HepG2 (cell line): ENCODE measurements around the gene CLEC14A. TPM values are rescaled to one million over a fixed set of nuclear protein-coding genes. Genes with fewer than 3 reads are reported as not detected.

ENCODE experiments used
- ATAC-seq: fragments of 200-7000 bp; cut with Tn5 transposase; 3 replicates; pipeline ENCODE4 v1.9.1; 2020; ENCODE audit warnings: mild to moderate bottlenecking, moderate library complexity
- BruUV-seq: library from RNA; stranded (reverse); fragments of 400-500 nt; replicated peaks from 2 replicates; lab custom pipeline; 2021; lab: Mats Ljungman, UMichigan
- CTCF ChIA-PET: fragments of 300-600 bp; formaldehyde crosslinking; extraction: SDS; loops from one replicate; lab custom pipeline; 2021; ENCODE audit warnings: low total read pairs, inconsistent platforms, low intra/inter-chr PET ratio; lab: Yijun Ruan, JAX
- POLR2A ChIA-PET: fragments of 350-600 bp; sonication (Branson Sonifier 250); formaldehyde crosslinking; loops from one replicate; lab custom pipeline; 2020; ENCODE audit warnings: antibody characterized with exemption, inconsistent platforms; lab: Yijun Ruan, JAX
- DNase-seq: peaks from one replicate; pipeline ENCODE4 v3.0.0-alpha.2; 2015; ENCODE audit warnings: low spot score
- FAIRE-seq: peaks from 3 replicates; lab custom pipeline; 2011; peaks lifted over from hg19 to GRCh38; lab: Jason Lieb, UNC
- H2AFZ ChIP-seq: one replicate; pipeline ENCODE4 v1.6.1; 2011; ENCODE audit warnings: low read length, inconsistent platforms
- H3K27ac ChIP-seq: fragments of 300-600 bp; 3 replicates; pipeline ENCODE4 v1.8.0; 2011; ENCODE audit warnings: mixed run types, mild to moderate bottlenecking, mixed read lengths, low read length, inconsistent platforms; ENCODE audit not compliant: insufficient read depth; ENCODE audit errors: extremely low read length
- H3K27me3 ChIP-seq, 2 experiments: fragments of 200-600 bp in 1 of 2; 2 replicates in 1 of 2; 3 replicates in 1 of 2; pipeline versions ENCODE4 v1.6.0 to v1.8.0; 2011; ENCODE audit warnings: low read length in 2 of 2, mild to moderate bottlenecking in 2 of 2, moderate library complexity in 2 of 2, inconsistent platforms in 1 of 2; ENCODE audit not compliant: insufficient read depth in 2 of 2, control insufficient read depth in 1 of 2
- H3K36me3 ChIP-seq, 2 experiments: fragments of 200-600 bp in 1 of 2; replicated peaks in 1 of 2; 2 replicates in 1 of 2; 3 replicates in 1 of 2; pipeline versions ENCODE4 v1.5.1 to v1.8.0; 2011; ENCODE audit warnings: low read length in 2 of 2, inconsistent platforms in 1 of 2; ENCODE audit not compliant: insufficient read depth in 2 of 2, control insufficient read depth in 1 of 2
- H3K4me1 ChIP-seq: 2 replicates; pipeline ENCODE4 v1.5.1; 2012; ENCODE audit warnings: low read length, inconsistent platforms; ENCODE audit not compliant: insufficient read depth
- H3K4me2 ChIP-seq: 2 replicates; pipeline ENCODE4 v1.6.0; 2011; ENCODE audit warnings: low read depth, low read length, inconsistent platforms
- H3K4me3 ChIP-seq, 3 experiments: fragments of 200-600 bp in 1 of 3; sonication (generic), shearing (Covaris generic) in 1 of 3; replicated peaks in 1 of 3; 2 replicates each; pipeline ENCODE4 v1.5.1; 2011 to 2016; ENCODE audit warnings: low read length in 3 of 3, inconsistent platforms in 2 of 3, low read depth in 2 of 3, mild to moderate bottlenecking in 2 of 3, control low read depth in 1 of 3, mixed read lengths in 1 of 3; ENCODE audit not compliant: insufficient read depth in 1 of 3
- H3K79me2 ChIP-seq: one replicate; pipeline ENCODE4 v1.6.1; 2011; ENCODE audit warnings: low read length, inconsistent platforms; ENCODE audit not compliant: insufficient read depth
- H3K9ac ChIP-seq: 2 replicates; pipeline ENCODE4 v1.6.0; 2011; ENCODE audit warnings: mild to moderate bottlenecking, low read depth, low read length, inconsistent platforms; ENCODE audit not compliant: insufficient read depth
- H3K9me3 ChIP-seq: 2 replicates; pipeline ENCODE4 v1.5.1; 2012; ENCODE audit warnings: mild to moderate bottlenecking, low read length
- H4K20me1 ChIP-seq: 2 replicates; pipeline ENCODE4 v1.6.0; 2011; ENCODE audit warnings: inconsistent platforms, mild to moderate bottlenecking, low read length, moderate library complexity; ENCODE audit not compliant: insufficient read depth
- ARNTL ChIP-seq: sonication (generic); formaldehyde crosslinking; IDR thresholded peaks from 2 replicates; pipeline ENCODE4 v1.4.0; 2020; ENCODE audit warnings: mild to moderate bottlenecking, missing genetic modification reagents
- ASH2L ChIP-seq: fragments of 300-600, 200-600 bp; sonication (generic); IDR thresholded peaks from 2 replicates; pipeline ENCODE4 v1.7.0; 2017; ENCODE audit warnings: low read depth, mild to moderate bottlenecking, moderate library complexity, mixed read lengths, low read length; ENCODE audit not compliant: insufficient read length
- FOXP1 ChIP-seq, 2 experiments: fragments of 450-650 bp in 1 of 2; IDR thresholded peaks; 2 replicates each; pipeline ENCODE4 v1.6.1; 2017 to 2018; ENCODE audit warnings: antibody characterized with exemption in 1 of 2
- KDM3A ChIP-seq: IDR thresholded peaks from 2 replicates; pipeline ENCODE4 v1.6.1; 2018; ENCODE audit warnings: low read depth, missing compliant biosample characterization
- KDM6A ChIP-seq: IDR thresholded peaks from 2 replicates; pipeline ENCODE4 v1.6.1; 2016; ENCODE audit warnings: low read depth
- KMT2A ChIP-seq: sonication (generic); formaldehyde crosslinking; IDR thresholded peaks from 2 replicates; pipeline ENCODE4 v1.4.0; 2020; ENCODE audit warnings: missing genetic modification reagents
- MBD4 ChIP-seq: IDR thresholded peaks from 2 replicates; pipeline ENCODE4 v1.6.1; 2012; ENCODE audit warnings: low read length, inconsistent platforms, borderline replicate concordance
- RFX5 ChIP-seq: IDR thresholded peaks from 2 replicates; pipeline ENCODE4 v1.6.1; 2011; ENCODE audit warnings: low read depth, low read length, improper control_type of control experiment
- SRY ChIP-seq: sonication (generic); formaldehyde crosslinking; IDR thresholded peaks from 2 replicates; pipeline ENCODE4 v1.8.0; 2022; ENCODE audit warnings: mild to moderate bottlenecking, missing genetic modification reagents
- STAT6 ChIP-seq: sonication (generic); formaldehyde crosslinking; IDR thresholded peaks from 2 replicates; pipeline ENCODE4 v1.4.0; 2020; ENCODE audit warnings: missing genetic modification reagents, mild to moderate bottlenecking, borderline replicate concordance
- XRCC5 ChIP-seq: fragments of 200-400 bp; formaldehyde crosslinking; optimal IDR thresholded peaks from 2 replicates; pipeline ENCODE3; 2017; ENCODE audit warnings: mild to moderate bottlenecking, low read length
- ZC3H4 ChIP-seq: sonication (generic); formaldehyde crosslinking; IDR thresholded peaks from 2 replicates; pipeline ENCODE4 v1.4.0; 2020; ENCODE audit warnings: missing genetic modification reagents, borderline replicate concordance
- ZNF558 ChIP-seq: sonication (generic); formaldehyde crosslinking; IDR thresholded peaks from 2 replicates; pipeline ENCODE4 v1.9.0; 2022; ENCODE audit warnings: mild to moderate bottlenecking, missing genetic modification reagents, borderline replicate concordance
- ZNF772 ChIP-seq: sonication (generic); formaldehyde crosslinking; IDR thresholded peaks from 2 replicates; pipeline ENCODE4 v1.5.0; 2020; ENCODE audit warnings: mild to moderate bottlenecking, missing genetic modification reagents
- WGBS: methylation state at CpG from one replicate; pipeline ENCODE4 v1.1.6; 2017; ENCODE audit warnings: low lambda C conversion rate; 5-methylcytosine and 5-hydroxymethylcytosine counted together
- in situ Hi-C: cut with HindIII; loops from 2 replicates; pipeline ENCODE4 v1.10.0; 2017; ENCODE audit warnings: low pct_unique_long_range_greater_than_20kb; ENCODE audit not compliant: extremely low pct_ligation_motif_present
- intact Hi-C: fragments of 100-400 bp; cut with micrococcal nuclease; formaldehyde crosslinking; loops from one replicate; pipeline ENCODE4 v1.10.0; 2022; ENCODE audit not compliant: unreplicated experiment
- polyA plus RNA-seq, 8 experiments: library from polyadenylated mRNA; depleted of rRNA in 3 of 8; stranded (reverse) in 7 of 8; unstranded in 1 of 8; fragments of >200 nt; fragmentation: Illumina TruSeq in 4 of 8; extraction: Trizol in 4 of 8; gene quantifications; 2 replicates each; pipeline versions ENCODE4 v1.2.1 to v1.2.3, GENCODE V29; 2011 to 2016; ENCODE audit warnings: low read depth in 4 of 8, missing spikeins in 1 of 8, mixed read lengths in 1 of 8; ENCODE audit not compliant: insufficient read depth in 1 of 8
- total RNA-seq, 5 experiments: library from RNA; depleted of rRNA; stranded (reverse); fragments of >200 nt; fragmentation: Illumina TruSeq; extraction: Trizol; gene quantifications; 2 replicates each; pipeline ENCODE4 v1.2.3, GENCODE V29; 2016; ENCODE audit warnings: low read depth in 1 of 5
- TF ChIP-seq, protein P1 (sequence below): sonication (generic); formaldehyde crosslinking; IDR thresholded peaks from 2 replicates; pipeline ENCODE4 v1.9.0; 2021; ENCODE audit warnings: missing genetic modification reagents, mild to moderate bottlenecking, borderline replicate concordance

The CLEC14A gene
- total and polyA plus RNA-seq, 2 of the 13 experiments (the other 11 are each of a cell fraction or from before 2014, with no cell fraction given): not detected

GRCh38 chr14:38302034-38302433 is 46.1 kb upstream of the CLEC14A start:
- TF ChIP-seq SRY (CRISPR knock-in tag) (no peak), STAT6 (no peak)
- H3K9me3 ChIP-seq: no peaks in the 10 kb centered on the region
- intact Hi-C loops: loop anchor here (10.0 kb wide), 1 partner anchor 167 kb away; no protein-coding TSS in a partner anchor
- POLR2A ChIA-PET: no interaction called here
- DNase-seq (no peak), ATAC-seq (no peak; the same call in 2 of the 3 replicates), FAIRE-seq (no peak)
- no peaks in the 10 kb centered on the region for H3K4me1 ChIP-seq
- WGBS: 2% methylated on average over 2 of the region's 2 CpGs
- no peak overlapping the region for H3K4me3 ChIP-seq
- H2AFZ ChIP-seq: no peak overlapping the region
- no peaks in the 10 kb centered on the region for H3K36me3 ChIP-seq
- no peaks in the 10 kb centered on the region for H4K20me1 ChIP-seq
- no peaks in the 10 kb centered on the region for H3K79me2 ChIP-seq
- no peak overlapping the region for H3K4me2 ChIP-seq
- CTCF ChIA-PET: no interaction called here
- BruUV-seq: no TSS peak
- in situ Hi-C loops: no loop called here
- H3K9ac ChIP-seq: no peak overlapping the region
- no peak overlapping the region for H3K27ac ChIP-seq
- no peaks in the 10 kb centered on the region for H3K27me3 ChIP-seq

DNA sequence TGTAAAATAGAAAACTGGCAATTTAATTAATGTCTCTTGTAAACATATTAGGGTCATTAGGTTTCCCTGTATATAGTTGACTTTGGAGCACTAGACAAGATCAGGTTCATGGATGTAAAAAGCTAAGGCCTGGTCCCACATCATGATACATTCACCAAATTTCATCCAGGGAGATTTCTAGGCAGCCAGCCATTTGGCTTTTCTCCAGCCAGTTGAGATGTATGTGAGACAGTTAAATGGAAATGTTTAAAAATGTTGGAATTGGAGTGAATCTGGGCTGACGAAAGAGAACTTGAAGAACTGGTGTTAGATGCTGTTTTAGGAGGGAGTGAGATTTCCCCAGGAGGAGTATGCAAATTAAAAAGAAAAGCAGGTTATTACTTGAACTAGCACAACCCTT is 41.8 kb upstream of the CLEC14A start:
- DNase-seq: no peak
- H3K27ac ChIP-seq: no peak overlapping the region
- no peak overlapping the region for H2AFZ ChIP-seq
- intact Hi-C loops (no loop called here), in situ Hi-C loops (no loop called here)
- TF ChIP-seq ZNF558 (CRISPR knock-in tag): no peak
- no peak for TF ChIP-seq KDM3A (CRISPR knock-in tag)
- TF ChIP-seq, protein P1, sequence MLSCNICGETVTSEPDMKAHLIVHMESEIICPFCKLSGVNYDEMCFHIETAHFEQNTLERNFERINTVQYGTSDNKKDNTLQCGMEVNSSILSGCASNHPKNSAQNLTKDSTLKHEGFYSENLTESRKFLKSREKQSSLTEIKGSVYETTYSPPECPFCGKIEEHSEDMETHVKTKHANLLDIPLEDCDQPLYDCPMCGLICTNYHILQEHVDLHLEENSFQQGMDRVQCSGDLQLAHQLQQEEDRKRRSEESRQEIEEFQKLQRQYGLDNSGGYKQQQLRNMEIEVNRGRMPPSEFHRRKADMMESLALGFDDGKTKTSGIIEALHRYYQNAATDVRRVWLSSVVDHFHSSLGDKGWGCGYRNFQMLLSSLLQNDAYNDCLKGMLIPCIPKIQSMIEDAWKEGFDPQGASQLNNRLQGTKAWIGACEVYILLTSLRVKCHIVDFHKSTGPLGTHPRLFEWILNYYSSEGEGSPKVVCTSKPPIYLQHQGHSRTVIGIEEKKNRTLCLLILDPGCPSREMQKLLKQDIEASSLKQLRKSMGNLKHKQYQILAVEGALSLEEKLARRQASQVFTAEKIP: no peak
- no peak for TF ChIP-seq ZNF772 (CRISPR knock-in tag)
- TF ChIP-seq MBD4: no peak
- no peak for TF ChIP-seq XRCC5
- TF ChIP-seq KDM6A (CRISPR knock-in tag): no peak
- no peak for TF ChIP-seq ARNTL (CRISPR knock-in tag)
- TF ChIP-seq KMT2A (CRISPR knock-in tag): no peak
- no peak for TF ChIP-seq ZC3H4 (CRISPR knock-in tag)
- TF ChIP-seq RFX5: no peak
- TF ChIP-seq ASH2L: no peak
- TF ChIP-seq FOXP1 (IDR thresholded peaks at IDR 0.05): no peak
- TF ChIP-seq FOXP1 (CRISPR knock-in tag; IDR thresholded peaks at IDR 0.05): no peak
- H3K9me3 ChIP-seq: no peaks in the 10 kb centered on the region
- H3K79me2 ChIP-seq: no peaks in the 10 kb centered on the region
- no peak overlapping the region for H3K4me2 ChIP-seq
- no TSS peak for BruUV-seq
- no peaks in the 10 kb centered on the region for H4K20me1 ChIP-seq
- ChIA-PET POLR2A (no interaction called here), CTCF (no interaction called here)
- FAIRE-seq: no peak
- 0% methylated on average over 1 of the region's 1 CpG for WGBS
- H3K36me3 ChIP-seq: no peaks in the 10 kb centered on the region
- H3K9ac ChIP-seq: no peak overlapping the region
- no peak overlapping the region for H3K4me3 ChIP-seq
- no peak for ATAC-seq
- H3K27me3 ChIP-seq: no peaks in the 10 kb centered on the region
- H3K4me1 ChIP-seq: no peaks in the 10 kb centered on the region
